ENCODE measurements around the gene ACMSD.

ACMSD gene

DNA sequence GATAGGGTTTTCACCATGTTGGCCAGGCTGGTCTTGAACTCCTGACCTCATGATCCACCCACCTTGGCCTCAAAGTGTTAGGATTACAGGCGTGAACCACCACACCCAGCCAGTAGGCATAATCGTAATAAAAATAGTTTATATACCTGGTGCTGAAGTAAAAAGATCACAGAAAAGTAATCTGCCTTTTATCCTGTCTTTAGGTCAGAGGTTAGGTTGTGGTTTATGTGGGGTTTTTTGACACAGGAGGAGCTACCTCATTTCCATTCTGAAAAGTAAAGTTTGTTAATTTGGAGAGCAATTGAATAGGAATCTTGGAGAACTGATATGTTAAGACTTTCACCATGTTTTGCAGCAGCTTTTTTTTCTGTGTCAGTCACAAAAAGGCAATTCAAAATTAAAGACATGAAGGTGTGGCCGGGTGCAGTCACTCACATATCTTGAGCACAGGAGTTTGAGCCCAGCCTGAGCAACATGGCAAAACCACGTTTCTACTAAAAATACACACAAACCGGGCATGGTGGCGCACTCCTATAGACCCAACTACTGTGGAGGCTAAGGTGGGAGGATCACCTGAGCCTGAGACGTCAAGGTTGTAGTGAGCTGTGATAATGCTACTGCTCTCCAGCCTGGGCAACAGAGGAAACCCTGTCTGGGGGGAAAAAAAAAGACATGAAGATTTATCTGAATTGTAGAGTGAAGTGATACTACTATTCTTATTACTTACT lies 111.7 kb downstream of the ACMSD start:
- DNase-seq (ENCODE audit: low read depth in 3 of 3): no peak

DNA sequence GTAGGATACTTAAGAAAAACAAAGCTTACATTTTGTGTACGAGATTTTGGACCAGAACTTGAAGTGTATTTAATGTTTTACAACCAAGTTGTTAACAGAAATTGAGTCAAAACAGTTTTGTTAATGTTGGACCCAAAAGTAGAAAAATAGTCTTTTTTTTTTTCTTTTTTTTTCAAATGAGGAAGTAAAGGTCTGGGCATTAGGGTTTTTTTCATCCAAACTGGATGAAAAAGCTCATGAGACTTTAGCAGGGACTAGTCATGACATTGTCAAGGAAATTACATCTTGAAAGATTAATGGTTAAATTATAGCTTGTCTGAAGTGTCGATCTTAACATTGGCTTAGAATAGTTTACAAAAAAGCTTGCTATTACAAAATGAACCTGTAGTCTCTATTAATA lies 112.5 kb downstream of the ACMSD start:
- DNase-seq (ENCODE audit: low read depth in 3 of 3): no peak

Measured in stimulated activated CD4-positive, alpha-beta T cell treated with anti-CD3 and anti-CD28 coated beads, TNF-alpha, amount 100 ng/mL, for 4 hours (primary cell).